H9 (cell line): ENCODE data around the gene LRMDA. TPM values are rescaled to one million over a fixed set of nuclear protein-coding genes. Genes with fewer than 3 reads are reported as not detected.

Source experiments
- DNase-seq: peaks from one replicate; pipeline ENCODE4 v3.0.0-alpha.2; 2017
- H2AFZ ChIP-seq: one replicate; pipeline ENCODE4 v1.6.1; 2013; ENCODE audit warnings: mild to moderate bottlenecking, low read length, control low read depth, moderate library complexity
- H2AK5ac ChIP-seq: 2 replicates; pipeline ENCODE4 v1.6.1; 2013; ENCODE audit warnings: low read length, control low read depth, mixed read lengths; ENCODE audit not compliant: insufficient read length
- H2BK120ac ChIP-seq: one replicate; pipeline ENCODE4 v1.6.1; 2013; ENCODE audit warnings: low read depth, mild to moderate bottlenecking, low read length, control low read depth, inconsistent platforms; ENCODE audit not compliant: poor library complexity, severe bottlenecking
- H2BK12ac ChIP-seq: 2 replicates; pipeline ENCODE4 v1.6.1; 2013; ENCODE audit warnings: low read length, control low read depth, mixed read lengths, low read depth; ENCODE audit not compliant: insufficient read length
- H2BK15ac ChIP-seq: 2 replicates; pipeline ENCODE4 v1.6.1; 2013; ENCODE audit warnings: low read depth, low read length, control low read depth
- H2BK20ac ChIP-seq: one replicate; pipeline ENCODE4 v1.6.1; 2013; ENCODE audit warnings: low read depth, mild to moderate bottlenecking, low read length, control low read depth, inconsistent platforms; ENCODE audit not compliant: poor library complexity, severe bottlenecking
- H2BK5ac ChIP-seq: 2 replicates; pipeline ENCODE4 v1.6.1; 2013; ENCODE audit warnings: low read length, control low read depth, mixed read lengths; ENCODE audit not compliant: insufficient read length
- H3K14ac ChIP-seq: 2 replicates; pipeline ENCODE4 v1.6.1; 2013; ENCODE audit warnings: low read length, control low read depth; ENCODE audit not compliant: insufficient read depth
- H3K18ac ChIP-seq: 2 replicates; pipeline ENCODE4 v1.6.1; 2013; ENCODE audit warnings: low read depth, mild to moderate bottlenecking, mixed read lengths, low read length, control low read depth; ENCODE audit not compliant: insufficient read length
- H3K23ac ChIP-seq: 2 replicates; pipeline ENCODE4 v1.6.1; 2013; ENCODE audit warnings: low read length, control low read depth, mixed read lengths, low read depth; ENCODE audit not compliant: insufficient read length
- H3K23me2 ChIP-seq: 2 replicates; pipeline ENCODE4 v1.6.1; 2013; ENCODE audit warnings: low read depth, mild to moderate bottlenecking, mixed read lengths, low read length, control low read depth; ENCODE audit not compliant: insufficient read length, poor library complexity, severe bottlenecking
- H3K27ac ChIP-seq: 2 replicates; pipeline ENCODE4 v1.5.1; 2013; ENCODE audit warnings: low read length, control low read depth, mixed read lengths, low read depth; ENCODE audit not compliant: insufficient read length
- H3K27me3 ChIP-seq: 2 replicates; pipeline ENCODE4 v1.6.1; 2013; ENCODE audit warnings: low read length, control low read depth, inconsistent platforms; ENCODE audit not compliant: insufficient read depth
- H3K4ac ChIP-seq: 2 replicates; pipeline ENCODE4 v1.6.1; 2013; ENCODE audit warnings: low read depth, mild to moderate bottlenecking, control low read depth, inconsistent platforms, low read length, moderate library complexity
- H3K4me1 ChIP-seq: 2 replicates; pipeline ENCODE4 v1.6.1; 2013; ENCODE audit warnings: low read length, control low read depth, inconsistent platforms; ENCODE audit not compliant: insufficient read depth
- H3K4me2 ChIP-seq: 2 replicates; pipeline ENCODE4 v1.6.1; 2013; ENCODE audit warnings: low read length, control low read depth, mixed read lengths; ENCODE audit not compliant: insufficient read length, insufficient read depth
- H3K56ac ChIP-seq: 2 replicates; pipeline ENCODE4 v1.6.1; 2013; ENCODE audit warnings: low read depth, mild to moderate bottlenecking, mixed read lengths, low read length, control low read depth; ENCODE audit not compliant: insufficient read length
- H3K79me1 ChIP-seq: 2 replicates; pipeline ENCODE4 v1.6.1; 2013; ENCODE audit warnings: low read depth, mild to moderate bottlenecking, moderate library complexity, low read length, control low read depth, inconsistent platforms; ENCODE audit not compliant: insufficient read depth, poor library complexity, severe bottlenecking
- H3K79me2 ChIP-seq: 2 replicates; pipeline ENCODE4 v1.6.1; 2013; ENCODE audit warnings: low read length, control low read depth, inconsistent platforms; ENCODE audit not compliant: insufficient read depth
- H3K9ac ChIP-seq: 2 replicates; pipeline ENCODE4 v1.6.1; 2013; ENCODE audit warnings: low read length, control low read depth, mixed read lengths; ENCODE audit not compliant: insufficient read length; ENCODE audit errors: extremely low read depth
- H3K9me3 ChIP-seq: one replicate; pipeline ENCODE4 v1.6.1; 2013; ENCODE audit warnings: low read depth, low read length, inconsistent platforms; ENCODE audit not compliant: control insufficient read depth
- H3T11ph ChIP-seq: one replicate; pipeline ENCODE4 v1.6.1; 2013; ENCODE audit warnings: mild to moderate bottlenecking, low read length, control low read depth, inconsistent platforms
- H4K20me1 ChIP-seq: one replicate; pipeline ENCODE4 v1.6.1; 2013; ENCODE audit not compliant: control insufficient read depth, insufficient read length, insufficient read depth
- H4K5ac ChIP-seq: 2 replicates; pipeline ENCODE4 v1.6.1; 2013; ENCODE audit warnings: low read depth, mild to moderate bottlenecking, mixed read lengths, low read length, control low read depth; ENCODE audit not compliant: insufficient read length
- H4K8ac ChIP-seq: replicated peaks from 2 replicates; pipeline ENCODE4 v1.6.1; 2013; ENCODE audit warnings: low read length, control low read depth, mixed read lengths, low read depth; ENCODE audit not compliant: insufficient read length
- H4K91ac ChIP-seq: 2 replicates; pipeline ENCODE4 v1.6.1; 2013; ENCODE audit warnings: low read depth, mild to moderate bottlenecking, moderate library complexity, mixed read lengths, low read length, control low read depth; ENCODE audit not compliant: insufficient read length
- H3K27ac Mint-ChIP-seq, 3 experiments: 2 replicates in 2 of 3; 3 replicates in 1 of 3; pipeline ENCODE4 v1.8.0; 2020 to 2021; ENCODE audit warnings: mixed read lengths in 3 of 3, mild to moderate bottlenecking in 1 of 3, moderate library complexity in 1 of 3
- H3K27me3 Mint-ChIP-seq: 2 replicates; pipeline ENCODE4 v1.8.0; 2021; ENCODE audit warnings: low read depth, mild to moderate bottlenecking, moderate library complexity, mixed read lengths
- H3K36me3 Mint-ChIP-seq, 3 experiments: 2 replicates in 2 of 3; 3 replicates in 1 of 3; pipeline ENCODE4 v1.8.0; 2020 to 2021; ENCODE audit warnings: low read depth in 3 of 3, mixed read lengths in 3 of 3; ENCODE audit not compliant: insufficient read depth in 1 of 3
- H3K4me1 Mint-ChIP-seq, 2 experiments: 2 replicates each; pipeline ENCODE4 v1.8.0; 2020; ENCODE audit warnings: mixed read lengths in 2 of 2
- H3K4me3 Mint-ChIP-seq, 2 experiments: 2 replicates in 1 of 2; 3 replicates in 1 of 2; pipeline ENCODE4 v1.8.0; 2020 to 2021; ENCODE audit warnings: mild to moderate bottlenecking in 2 of 2, mixed read lengths in 2 of 2, moderate library complexity in 1 of 2
- H3K9me3 Mint-ChIP-seq, 2 experiments: 2 replicates in 1 of 2; 3 replicates in 1 of 2; pipeline ENCODE4 v1.8.0; 2020; ENCODE audit warnings: mild to moderate bottlenecking in 2 of 2, mixed read lengths in 2 of 2, moderate library complexity in 1 of 2
- CTCF ChIP-seq: fragments of 200-600 bp; sonication (generic); conservative IDR thresholded peaks from 3 replicates; pipeline ENCODE4 v1.8.0; 2021; ENCODE audit warnings: antibody characterized with exemption, mild to moderate bottlenecking
- WGBS: extraction: QIAGEN DNeasy Blood & Tissue Kit; methylation state at CpG from one replicate; pipeline ENCODE4 v1.1.7; 2013; ENCODE audit warnings: missing lambda C conversion rate, low lambda C conversion rate, mixed read lengths; ENCODE audit not compliant: insufficient read length; ENCODE audit errors: extremely low coverage; 5-methylcytosine and 5-hydroxymethylcytosine counted together
- total RNA-seq: library from RNA; stranded (reverse); gene quantifications from 2 replicates; pipeline ENCODE4 v1.2.1, GENCODE V29; 2021

Gene LRMDA
- total RNA-seq, 1 experiment from 2014 or later, result 1.8 TPM

GRCh38 chr10:75495434-75496190, 64.2 kb downstream of the LRMDA start:
- no peak overlapping the region for H3K14ac ChIP-seq
- no peak overlapping the region for H2AFZ ChIP-seq
- no peak overlapping the region for H4K8ac ChIP-seq
- H3K23ac ChIP-seq, result no peak overlapping the region
- H3T11ph ChIP-seq, result no peak overlapping the region
- peaks cover 37% of the 10 kb centered on the region for H3K27me3 Mint-ChIP-seq
- H3K4me1 ChIP-seq, result no peaks in the 10 kb centered on the region
- H3K79me2 ChIP-seq, result no peaks in the 10 kb centered on the region
- no peak overlapping the region for H3K27ac ChIP-seq
- no peak overlapping the region for H2BK20ac ChIP-seq
- H3K36me3 Mint-ChIP-seq, result no peaks in the 10 kb centered on the region
- no peak overlapping the region for H3K56ac ChIP-seq
- no peak overlapping the region for H3K4ac ChIP-seq
- H2BK12ac ChIP-seq, result no peak overlapping the region
- H3K9me3 Mint-ChIP-seq, result no peaks in the 10 kb centered on the region; a peak in 1 of 5 replicates
- no peak overlapping the region for H2BK15ac ChIP-seq
- H2AK5ac ChIP-seq, result no peak overlapping the region
- no peaks in the 10 kb centered on the region for H3K23me2 ChIP-seq
- no peak overlapping the region for H3K9ac ChIP-seq
- DNase-seq, result no peak
- H3K4me2 ChIP-seq, result no peak overlapping the region
- H3K27ac Mint-ChIP-seq, result no peak overlapping the region
- H4K20me1 ChIP-seq, result no peaks in the 10 kb centered on the region
- H3K79me1 ChIP-seq, result no peaks in the 10 kb centered on the region
- H2BK5ac ChIP-seq, result no peak overlapping the region
- H4K91ac ChIP-seq, result no peak overlapping the region
- H3K18ac ChIP-seq, result no peak overlapping the region
- WGBS, result no CpG with 5 or more reads among the region's 4 CpGs
- no peak for TF ChIP-seq CTCF
- H3K4me1 Mint-ChIP-seq, result no peaks in the 10 kb centered on the region
- no peak overlapping the region for H2BK120ac ChIP-seq
- no peaks in the 10 kb centered on the region for H3K9me3 ChIP-seq
- no peak overlapping the region for H3K4me3 Mint-ChIP-seq
- no peaks in the 10 kb centered on the region; the same call in 1 of the 2 replicates for H3K27me3 ChIP-seq
- H4K5ac ChIP-seq, result no peak overlapping the region
